GM18951 (cell line): ENCODE measurements around the gene HNRNPAB.
"Not testable (repeated sequence)": the region's sequence is repeated elsewhere in the genome, so short reads cannot be mapped to it uniquely, and the experiment has no call there.

Source experiments
- POLR2A ChIP-seq: IDR thresholded peaks from 4 replicates; pipeline ENCODE4 v1.6.1; 2011; ENCODE audit warnings: mild to moderate bottlenecking; ENCODE audit not compliant: insufficient read length, insufficient read depth; ENCODE audit errors: extremely low read depth
- in situ Hi-C: fragments of 300-500 bp; cut with MboI; formaldehyde crosslinking; loops from one replicate; pipeline ENCODE4 v1.12.0; 2022; ENCODE audit warnings: low sequenced_read_pairs, mixed read lengths, inconsistent platforms; ENCODE audit not compliant: unreplicated experiment

HNRNPAB gene

GRCh38 chr5:178234750-178235587 lies 30.6 kb downstream of the HNRNPAB start:
- in situ Hi-C loops: no loop called here
- no peak for TF ChIP-seq POLR2A

DNA sequence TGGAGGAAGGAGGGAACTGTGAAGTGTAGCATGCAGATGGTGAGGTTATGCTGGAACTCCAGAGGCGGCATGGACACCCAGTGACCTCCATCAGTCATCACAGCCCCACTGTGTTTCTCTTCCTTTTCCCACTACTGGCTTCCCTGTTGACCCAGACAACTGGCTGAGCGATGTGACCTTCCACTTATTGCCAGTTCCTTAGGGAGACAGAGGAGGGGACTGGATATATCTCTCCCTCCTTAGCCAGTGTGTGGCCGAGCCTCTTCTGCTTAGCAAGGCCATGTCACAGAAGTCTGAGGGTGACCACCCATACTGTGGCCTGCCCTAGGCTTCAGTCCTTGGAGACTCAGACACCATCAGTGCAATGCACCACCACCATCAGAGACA lies 31.2 kb downstream of the HNRNPAB start:
- in situ Hi-C loops: no loop called here
- TF ChIP-seq POLR2A: no peak

- in situ Hi-C loops: no loop called here
- TF ChIP-seq POLR2A: no peak
Measured at GRCh38 chr5:178236126-178236525, 31.8 kb downstream of the HNRNPAB start.

GRCh38 chr5:178236679-178237078 lies 32.3 kb downstream of the HNRNPAB start:
- no peak for TF ChIP-seq POLR2A
- in situ Hi-C loops: no loop called here

GRCh38 chr5:178237431-178238312 lies 33.3 kb downstream of the HNRNPAB start:
- no peak for TF ChIP-seq POLR2A
- in situ Hi-C loops: no loop called here

- in situ Hi-C loops: no loop called here
- no peak for TF ChIP-seq POLR2A
Measured at GRCh38 chr5:178238313-178238635, 33.9 kb downstream of the HNRNPAB start.

- TF ChIP-seq POLR2A: no peak
- in situ Hi-C loops: no loop called here
Measured at GRCh38 chr5:178238711-178239592, 34.6 kb downstream of the HNRNPAB start.

- in situ Hi-C loops: not testable (repeated sequence)
- TF ChIP-seq POLR2A: peak; percentile 47
Measured at GRCh38 chr5:178239626-178240301, 35.4 kb downstream of the HNRNPAB start.

- in situ Hi-C loops: no loop called here
- no peak for TF ChIP-seq POLR2A
Measured at GRCh38 chr5:178240341-178240741, 36.0 kb downstream of the HNRNPAB start.

DNA sequence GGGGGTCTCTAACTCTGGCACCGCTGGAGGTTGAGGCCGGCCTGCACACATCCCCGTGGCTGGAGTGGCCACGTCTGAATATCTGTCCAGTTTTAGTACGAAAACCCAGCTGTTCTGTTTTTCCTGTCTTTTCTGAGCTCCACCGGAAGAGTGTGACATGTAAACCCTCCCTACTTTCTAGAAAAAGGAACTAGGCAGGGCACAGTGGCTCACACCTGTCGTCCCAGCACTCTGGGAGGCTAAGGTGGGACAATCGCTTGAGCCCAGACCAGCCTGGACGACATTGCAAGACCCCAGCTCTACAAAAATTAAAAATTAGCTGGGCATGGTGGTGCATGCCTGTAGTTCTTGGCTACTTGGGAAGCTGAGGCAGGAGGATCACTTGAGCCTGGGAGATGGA lies 36.4 kb downstream of the HNRNPAB start:
- no peak for TF ChIP-seq POLR2A
- in situ Hi-C loops: no loop called here

DNA sequence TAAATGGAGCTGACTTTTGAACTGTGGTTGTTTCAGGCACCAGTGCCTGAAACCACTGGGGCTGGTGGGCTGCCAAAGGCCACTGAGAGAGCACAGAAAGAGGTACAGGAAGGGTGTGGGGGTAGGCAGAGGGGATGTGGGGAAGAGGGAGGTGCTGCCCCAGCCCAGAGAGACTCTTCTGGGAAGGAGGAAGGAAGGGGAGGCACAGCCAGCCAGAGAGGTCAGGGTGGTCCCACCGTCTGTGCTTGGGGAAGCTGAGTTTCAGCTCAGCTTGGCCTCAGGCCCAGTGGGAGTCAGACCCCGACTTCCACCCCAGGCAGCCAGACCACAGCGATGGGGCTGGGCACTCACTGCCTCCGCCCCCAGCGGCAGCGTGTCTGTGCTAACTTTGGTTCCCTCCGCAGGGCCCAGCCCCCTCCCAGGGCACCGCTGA lies 36.9 kb downstream of the HNRNPAB start:
- in situ Hi-C loops: no loop called here
- TF ChIP-seq POLR2A: no peak

DNA sequence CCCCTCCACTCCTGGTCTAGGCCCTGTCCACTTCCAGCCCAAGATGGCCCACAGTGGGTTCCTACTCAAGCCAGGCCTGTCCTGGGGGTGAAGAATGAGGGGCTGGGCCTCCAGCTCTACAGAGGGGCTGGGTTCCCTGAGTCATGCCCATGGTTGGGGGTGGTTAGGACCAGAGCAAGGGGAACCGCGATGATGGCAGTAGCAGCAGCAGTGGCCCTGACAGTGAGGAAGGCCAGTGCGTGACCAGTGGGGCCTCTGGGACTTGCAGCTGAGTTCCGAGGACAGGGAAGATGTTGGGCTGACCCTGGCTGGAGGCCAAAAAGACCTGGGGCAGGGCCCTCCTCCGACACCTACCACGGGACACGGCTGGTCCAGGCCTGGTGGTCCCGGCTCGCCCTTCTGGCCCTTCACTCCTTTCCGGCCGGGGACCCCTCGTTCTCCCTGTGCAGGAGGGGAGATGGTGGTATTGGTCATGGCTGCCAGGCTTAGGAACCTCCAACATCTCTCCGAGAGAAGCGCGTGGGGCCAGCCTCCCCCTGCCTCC lies 37.4 kb downstream of the HNRNPAB start:
- in situ Hi-C loops: no loop called here

GRCh38 chr5:178242416-178242815 lies 38.1 kb downstream of the HNRNPAB start:
- in situ Hi-C loops: no loop called here
- TF ChIP-seq POLR2A: no peak

More for the DNA sequence above, 37.4 kb downstream of the HNRNPAB start:
- TF ChIP-seq POLR2A: no peak
